Endothelial cell of umbilical vein (primary cell): ENCODE data around the gene JAKMIP3. TPM values are rescaled to one million over a fixed set of nuclear protein-coding genes. Genes with fewer than 3 reads are reported as not detected.

Experiments used
- BruUV-seq: library from RNA; stranded (reverse); fragments of 400-500 nt; replicated peaks from 2 replicates; lab custom pipeline; 2021; lab: Mats Ljungman, UMichigan
- CTCF ChIA-PET: fragments of 300-600, 350-600 bp; sonication (Branson Sonifier 250); formaldehyde crosslinking; loops from one replicate; lab custom pipeline; 2021; ENCODE audit warnings: antibody characterized with exemption, inconsistent platforms; lab: Charles Lee
- POLR2A ChIA-PET: fragments of 300-600, 350-600 bp; sonication (Branson Sonifier 250); formaldehyde crosslinking; loops from one replicate; lab custom pipeline; 2021; ENCODE audit warnings: antibody characterized with exemption, inconsistent platforms; lab: Charles Lee
- DNase-seq: peaks from one replicate; pipeline ENCODE4 v3.0.0-alpha.2; 2011; ENCODE audit warnings: low read depth, low spot score
- FAIRE-seq: peaks from 2 replicates; lab custom pipeline; 2011; peaks lifted over from hg19 to GRCh38; lab: Jason Lieb, UNC
- H2AFZ ChIP-seq: 2 replicates; pipeline ENCODE4 v1.6.0; 2012; ENCODE audit warnings: low read depth, low read length, control low read depth, inconsistent platforms
- H3K27ac ChIP-seq: 2 replicates; pipeline ENCODE4 v1.5.1; 2011; ENCODE audit warnings: low read depth, mild to moderate bottlenecking, control low read depth, low read length, moderate library complexity; ENCODE audit not compliant: insufficient read depth
- H3K27me3 ChIP-seq, 2 experiments: 2 replicates each; pipeline versions ENCODE4 v1.6.0 to v1.6.1; 2011; ENCODE audit warnings: low read length in 2 of 2, mixed read lengths in 1 of 2; ENCODE audit not compliant: control insufficient read depth in 2 of 2, insufficient read depth in 2 of 2
- H3K36me3 ChIP-seq, 2 experiments: 2 replicates in 1 of 2; 3 replicates in 1 of 2; pipeline ENCODE4 v1.5.1; 2011; ENCODE audit warnings: low read length in 2 of 2, mild to moderate bottlenecking in 1 of 2, moderate library complexity in 1 of 2; ENCODE audit not compliant: control insufficient read depth in 2 of 2, insufficient read depth in 2 of 2; ENCODE audit errors: extremely low read depth in 1 of 2
- H3K4me1 ChIP-seq: 3 replicates; pipeline ENCODE4 v1.5.1; 2011; ENCODE audit warnings: mild to moderate bottlenecking, low read length; ENCODE audit not compliant: control insufficient read depth, insufficient read depth; ENCODE audit errors: extremely low read depth
- H3K4me2 ChIP-seq: 2 replicates; pipeline ENCODE4 v1.6.1; 2011; ENCODE audit warnings: low read length, control low read depth, mixed read lengths; ENCODE audit not compliant: insufficient read depth
- H3K4me3 ChIP-seq, 3 experiments: fragments of 200-600 bp in 1 of 3; sonication (generic), shearing (Covaris generic) in 1 of 3; replicated peaks in 1 of 3; 2 replicates each; pipeline ENCODE4 v1.5.1; 2011 to 2016; ENCODE audit warnings: control low read depth in 3 of 3, low read length in 3 of 3, mild to moderate bottlenecking in 2 of 3, inconsistent platforms in 1 of 3, low read depth in 1 of 3, moderate library complexity in 1 of 3; ENCODE audit not compliant: insufficient read depth in 1 of 3
- H3K79me2 ChIP-seq: 2 replicates; pipeline ENCODE4 v1.6.0; 2012; ENCODE audit warnings: low read length, inconsistent platforms; ENCODE audit not compliant: control insufficient read depth, insufficient read depth
- H3K9ac ChIP-seq: replicated peaks from 2 replicates; pipeline ENCODE3; 2011; ENCODE audit warnings: low read length, control low read depth; ENCODE audit not compliant: insufficient read depth; ENCODE audit errors: extremely low read depth
- H3K9me1 ChIP-seq: replicated peaks from 3 replicates; pipeline ENCODE4 v1.6.0; 2011; ENCODE audit warnings: mild to moderate bottlenecking, low read length; ENCODE audit not compliant: control insufficient read depth, insufficient read depth; ENCODE audit errors: extremely low read depth
- H3K9me3 ChIP-seq: replicated peaks from 2 replicates; pipeline ENCODE4 v1.5.1; 2012; ENCODE audit warnings: low read length, inconsistent platforms; ENCODE audit not compliant: control insufficient read depth, insufficient read depth
- H4K20me1 ChIP-seq: replicated peaks from 2 replicates; pipeline ENCODE3; 2011; ENCODE audit warnings: mild to moderate bottlenecking, low read length; ENCODE audit not compliant: control insufficient read depth, insufficient read depth; ENCODE audit errors: extremely low read depth
- EZH2 ChIP-seq: IDR thresholded peaks from 2 replicates; pipeline ENCODE4 v1.6.1; 2012; ENCODE audit warnings: borderline replicate concordance, low read depth, mild to moderate bottlenecking, moderate library complexity, low read length, inconsistent platforms; ENCODE audit not compliant: severe bottlenecking
- FOS ChIP-seq: IDR thresholded peaks from 2 replicates; pipeline ENCODE4 v1.6.1; 2011; ENCODE audit warnings: mild to moderate bottlenecking, low read length, moderate library complexity, borderline replicate concordance; ENCODE audit not compliant: insufficient read depth
- GATA2 ChIP-seq: IDR thresholded peaks from 2 replicates; pipeline ENCODE4 v1.7.0; 2011; ENCODE audit warnings: low read depth, mild to moderate bottlenecking, moderate library complexity, mixed read lengths, low read length; ENCODE audit not compliant: insufficient read length, insufficient read depth
- JUN ChIP-seq: IDR thresholded peaks from 2 replicates; pipeline ENCODE4 v1.6.1; 2011; ENCODE audit warnings: borderline replicate concordance, low read depth; ENCODE audit not compliant: insufficient read length, insufficient read depth
- MYC ChIP-seq: IDR thresholded peaks from one replicate; pipeline ENCODE4 v1.6.1; 2011; ENCODE audit warnings: mild to moderate bottlenecking, low read depth, low read length
- POLR2A ChIP-seq: IDR thresholded peaks from 2 replicates; pipeline ENCODE4 v1.6.1; 2012; ENCODE audit warnings: low read depth, mild to moderate bottlenecking, control low read depth, low read length
- POLR2AphosphoS5 ChIP-seq: IDR thresholded peaks from 2 replicates; pipeline ENCODE4 v1.6.1; 2012; ENCODE audit warnings: low read depth, mild to moderate bottlenecking, control low read depth, low read length, moderate library complexity; ENCODE audit not compliant: insufficient read depth
- dilution Hi-C: fragments of 300-500 bp; cut with MboI; formaldehyde crosslinking; loops from one replicate; pipeline ENCODE4 v1.15.0; 2019; ENCODE audit warnings: low sequenced_read_pairs; ENCODE audit not compliant: extremely low pct_ligation_motif_present
- intact Hi-C: fragments of 100-400 bp; cut with micrococcal nuclease; formaldehyde crosslinking; loops from one replicate; pipeline ENCODE4 v1.10.0; 2022
- polyA plus RNA-seq, 4 experiments: library from polyadenylated mRNA; depleted of rRNA in 3 of 4; stranded (reverse) in 3 of 4; unstranded in 1 of 4; fragments of >200 nt; gene quantifications; 2 replicates each; pipeline versions ENCODE4 v1.2.1 to v1.2.3, GENCODE V29; 2011 to 2012; ENCODE audit warnings: missing spikeins in 1 of 4
- total RNA-seq: library from RNA; stranded (reverse); gene quantifications from 2 replicates; pipeline ENCODE4 v1.2.3, GENCODE V29; 2021
- TF ChIP-seq, protein P1 (sequence below), 2 donors: IDR thresholded peaks; 1 replicate in 1 of 2; 2 replicates in 1 of 2; pipeline ENCODE4 v1.5.1; 2011; ENCODE audit warnings: low read length in 2 of 2, mild to moderate bottlenecking in 2 of 2, moderate library complexity in 2 of 2, control low read depth in 1 of 2, inconsistent platforms in 1 of 2, low read depth in 1 of 2; ENCODE audit not compliant: insufficient read depth in 1 of 2; ENCODE audit errors: extremely low read depth in 1 of 2
- TF ChIP-seq, protein P2 (sequence below): IDR thresholded peaks from 2 replicates; pipeline ENCODE4 v1.6.1; 2011; ENCODE audit not compliant: insufficient read depth, insufficient read length

JAKMIP3 gene
- total and polyA plus RNA-seq, 2 donors (not counting 3 experiments of a cell fraction or from before 2014, with no cell fraction given): 0.01 TPM; not detected in 1

DNA sequence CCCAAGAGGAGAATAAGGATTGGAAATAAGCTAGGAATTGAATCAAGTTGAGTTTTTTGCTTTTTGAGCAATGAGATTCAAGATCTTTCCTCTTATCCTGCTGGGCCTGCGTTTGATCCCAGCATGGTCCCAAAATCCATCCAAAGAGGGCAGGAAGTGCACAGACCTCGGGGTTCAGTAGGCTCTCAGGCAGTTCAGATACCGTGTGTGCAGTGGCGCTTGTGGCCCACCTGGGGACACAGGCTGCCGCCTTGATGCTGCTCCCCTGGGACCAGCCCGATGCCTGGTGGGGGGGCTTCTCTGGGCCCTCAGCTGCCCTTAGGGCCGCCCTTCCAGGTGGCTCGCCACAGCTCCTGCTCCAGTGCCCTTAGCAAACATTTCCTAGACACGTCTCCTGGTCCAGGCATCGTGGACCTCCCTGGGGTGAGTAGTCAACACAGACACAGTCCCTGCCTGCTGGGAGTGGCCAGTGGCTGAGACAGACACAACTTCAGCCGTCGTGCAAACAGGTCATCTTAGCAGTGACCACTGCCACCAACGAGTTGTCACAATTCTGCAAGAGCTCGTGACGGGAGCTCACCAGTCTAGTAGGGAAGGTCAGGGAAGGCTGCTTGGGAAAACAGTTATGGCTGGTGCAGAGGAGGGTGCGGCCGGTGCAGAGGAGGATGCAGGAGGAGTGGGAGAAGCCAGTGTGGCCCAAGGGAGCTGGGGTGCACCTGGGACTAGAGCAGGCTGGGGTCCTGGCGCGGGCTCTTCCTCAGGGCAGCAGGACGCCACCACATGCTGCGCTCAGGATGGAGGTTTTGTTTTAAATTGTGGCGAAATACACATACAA is 21.7 kb upstream of the JAKMIP3 start:
- intact Hi-C loops: no loop called here
- no peak overlapping the region for H3K9ac ChIP-seq
- DNase-seq (no peak), FAIRE-seq (no peak)
- no peak overlapping the region for H3K27ac ChIP-seq
- dilution Hi-C loops: no loop called here
- H3K9me3 ChIP-seq: no peaks in the 10 kb centered on the region
- no peaks in the 10 kb centered on the region for H3K9me1 ChIP-seq
- no peak overlapping the region for H3K4me3 ChIP-seq
- H3K27me3 ChIP-seq: no peaks in the 10 kb centered on the region
- H4K20me1 ChIP-seq: no peaks in the 10 kb centered on the region
- no peaks in the 10 kb centered on the region for H3K4me1 ChIP-seq
- no peaks in the 10 kb centered on the region for H3K79me2 ChIP-seq
- no peaks in the 10 kb centered on the region for H3K36me3 ChIP-seq
- no peak overlapping the region for H2AFZ ChIP-seq
- H3K4me2 ChIP-seq: no peak overlapping the region
- TF ChIP-seq EZH2 (no peak), GATA2 (no peak), MYC (no peak), POLR2AphosphoS5 (no peak), JUN (no peak), POLR2A (no peak), FOS (no peak)
- TF ChIP-seq, protein P1, sequence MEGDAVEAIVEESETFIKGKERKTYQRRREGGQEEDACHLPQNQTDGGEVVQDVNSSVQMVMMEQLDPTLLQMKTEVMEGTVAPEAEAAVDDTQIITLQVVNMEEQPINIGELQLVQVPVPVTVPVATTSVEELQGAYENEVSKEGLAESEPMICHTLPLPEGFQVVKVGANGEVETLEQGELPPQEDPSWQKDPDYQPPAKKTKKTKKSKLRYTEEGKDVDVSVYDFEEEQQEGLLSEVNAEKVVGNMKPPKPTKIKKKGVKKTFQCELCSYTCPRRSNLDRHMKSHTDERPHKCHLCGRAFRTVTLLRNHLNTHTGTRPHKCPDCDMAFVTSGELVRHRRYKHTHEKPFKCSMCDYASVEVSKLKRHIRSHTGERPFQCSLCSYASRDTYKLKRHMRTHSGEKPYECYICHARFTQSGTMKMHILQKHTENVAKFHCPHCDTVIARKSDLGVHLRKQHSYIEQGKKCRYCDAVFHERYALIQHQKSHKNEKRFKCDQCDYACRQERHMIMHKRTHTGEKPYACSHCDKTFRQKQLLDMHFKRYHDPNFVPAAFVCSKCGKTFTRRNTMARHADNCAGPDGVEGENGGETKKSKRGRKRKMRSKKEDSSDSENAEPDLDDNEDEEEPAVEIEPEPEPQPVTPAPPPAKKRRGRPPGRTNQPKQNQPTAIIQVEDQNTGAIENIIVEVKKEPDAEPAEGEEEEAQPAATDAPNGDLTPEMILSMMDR (IDR thresholded peaks at IDR 0.05; ENCODE audit: extremely low read depth in 1 of 2, insufficient read depth in 1 of 2, low read depth in 1 of 2, low read length in 2 of 2): no peak
- TF ChIP-seq, protein P2, sequence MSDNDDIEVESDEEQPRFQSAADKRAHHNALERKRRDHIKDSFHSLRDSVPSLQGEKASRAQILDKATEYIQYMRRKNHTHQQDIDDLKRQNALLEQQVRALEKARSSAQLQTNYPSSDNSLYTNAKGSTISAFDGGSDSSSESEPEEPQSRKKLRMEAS: no peak
- ChIA-PET CTCF (no interaction called here), POLR2A (no interaction called here)
- BruUV-seq: no TSS peak
